PFSK-1 (cell line): ENCODE data around the gene UHMK1.

Source experiments
- FOXP2 ChIP-seq: optimal IDR thresholded peaks from 2 replicates; pipeline ENCODE3; 2011; ENCODE audit warnings: borderline replicate concordance, control low read depth, inconsistent platforms; ENCODE audit not compliant: insufficient read depth; ENCODE audit errors: extremely low read length, extremely low read depth
- POLR2AphosphoS5 ChIP-seq: IDR thresholded peaks from 2 replicates; pipeline ENCODE4 v1.6.1; 2012; ENCODE audit warnings: low read depth, mild to moderate bottlenecking, control low read depth, low read length, moderate library complexity
- REST ChIP-seq, 2 experiments: IDR thresholded peaks; 2 replicates each; pipeline versions ENCODE4 v1.6.1 to v1.8.0; 2011 to 2012; ENCODE audit warnings: low read depth in 2 of 2, low read length in 2 of 2, control low read depth in 1 of 2, inconsistent platforms in 1 of 2, mild to moderate bottlenecking in 1 of 2, moderate library complexity in 1 of 2; ENCODE audit not compliant: insufficient read depth in 1 of 2
- SIN3A ChIP-seq: IDR thresholded peaks from 2 replicates; pipeline ENCODE4 v1.6.1; 2012; ENCODE audit warnings: mild to moderate bottlenecking, low read length, moderate library complexity, borderline replicate concordance; ENCODE audit not compliant: insufficient read depth
- TAF1 ChIP-seq: IDR thresholded peaks from 2 replicates; pipeline ENCODE4 v1.6.1; 2012; ENCODE audit warnings: low read length, control low read depth, borderline replicate concordance; ENCODE audit not compliant: insufficient read depth

Gene UHMK1

DNA sequence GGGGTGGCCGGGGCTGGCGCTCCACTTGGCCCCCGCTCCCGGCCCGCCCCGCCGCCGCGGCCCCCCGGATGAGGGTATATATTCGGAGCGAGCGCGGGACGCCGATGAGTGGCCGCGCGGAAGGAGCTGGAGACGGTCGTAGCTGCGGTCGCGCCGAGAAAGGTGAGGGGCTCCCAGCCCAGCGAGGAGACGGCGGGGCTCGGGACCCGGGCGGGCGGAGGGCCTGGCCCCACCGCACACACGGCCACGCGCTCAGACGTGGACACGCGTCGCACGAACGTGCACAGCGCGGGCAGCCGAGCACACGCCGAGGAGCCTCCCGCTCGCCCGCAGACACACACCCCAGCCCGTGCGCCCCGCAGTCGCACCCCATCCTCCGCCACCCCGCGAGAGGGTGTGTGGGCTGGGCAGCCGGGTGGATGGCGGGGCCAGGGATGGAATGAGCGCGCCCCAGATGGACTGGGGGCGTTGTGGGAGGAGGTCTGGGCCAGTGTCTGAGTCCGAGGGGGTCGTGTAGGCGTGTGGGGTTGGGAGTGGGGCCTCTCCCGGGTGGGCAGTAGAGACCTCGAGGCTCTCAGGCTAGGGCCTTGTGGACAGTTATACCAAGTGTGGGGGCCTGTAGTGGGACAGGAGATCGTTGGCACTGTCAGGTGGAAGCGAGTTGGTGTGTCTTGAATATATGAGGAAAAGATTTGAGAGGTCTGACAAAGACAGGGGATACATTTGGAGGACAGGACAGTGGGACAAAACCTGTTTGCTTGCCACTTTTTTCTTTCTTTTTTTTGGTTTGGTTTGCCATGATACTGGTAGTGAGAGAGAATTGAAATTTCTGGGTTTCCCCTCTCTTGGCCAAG, 64.2 kb downstream of the UHMK1 start, which contains the start of gene UAP1:
TSS of gene UAP1 (plus strand) at position 107 of the 854 bp plus-strand sequence. CDS start 4,347 bp downstream, outside the sequence.
- peak; percentile 91; the same call in 1 of the 2 replicates for TF ChIP-seq SIN3A
- peak; percentile 62 for TF ChIP-seq FOXP2
- TF ChIP-seq POLR2AphosphoS5, result peak; percentile 88
- peak in 1 of 2 experiments; percentile 66; a peak in 1 of 4 replicates for TF ChIP-seq REST (IDR thresholded peaks at IDR 0.05; ENCODE audit: insufficient read depth in 1 of 2, low read depth in 2 of 2, low read length in 2 of 2)
- TF ChIP-seq TAF1, result no peak

GRCh38 chr1:162562470-162562828, 64.8 kb downstream of the UHMK1 start:
- TF ChIP-seq TAF1 (no peak), SIN3A (no peak), REST (IDR thresholded peaks at IDR 0.05; ENCODE audit: insufficient read depth in 1 of 2, low read depth in 2 of 2, low read length in 2 of 2) (no peak), FOXP2 (no peak), POLR2AphosphoS5 (no peak)

- TF ChIP-seq REST (IDR thresholded peaks at IDR 0.05; ENCODE audit: insufficient read depth in 1 of 2, low read depth in 2 of 2, low read length in 2 of 2), result no peak
- TF ChIP-seq FOXP2, result no peak
- no peak for TF ChIP-seq TAF1
- no peak for TF ChIP-seq POLR2AphosphoS5
- TF ChIP-seq SIN3A, result no peak
These were observed 67.2 kb downstream of the UHMK1 start for GRCh38 chr1:162564762-162565218.

DNA sequence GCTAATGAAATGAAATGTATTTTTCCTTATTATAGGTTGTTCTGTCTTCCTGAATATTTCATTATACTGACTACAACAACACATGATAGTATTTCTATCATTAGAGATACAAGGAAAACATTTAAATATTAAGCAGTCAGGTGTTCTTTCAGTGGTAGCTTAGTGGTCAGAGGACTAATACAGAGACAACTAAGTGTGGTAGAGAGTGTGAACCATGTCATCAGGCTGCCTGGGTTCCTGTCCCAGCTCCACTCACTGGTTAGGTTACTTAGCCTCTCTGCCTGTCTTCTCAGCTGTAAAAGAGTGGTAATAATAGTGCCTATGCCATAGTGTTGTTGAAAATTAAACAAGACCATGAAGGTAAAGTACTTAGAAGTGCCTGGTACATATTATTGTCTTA, 67.8 kb downstream of the UHMK1 start:
- no peak for TF ChIP-seq POLR2AphosphoS5
- no peak for TF ChIP-seq REST (IDR thresholded peaks at IDR 0.05; ENCODE audit: insufficient read depth in 1 of 2, low read depth in 2 of 2, low read length in 2 of 2)
- TF ChIP-seq FOXP2, result no peak
- no peak for TF ChIP-seq SIN3A
- TF ChIP-seq TAF1, result no peak
